H1 (cell line): ENCODE measurements around the gene PGP. TPM values are rescaled to one million over a fixed set of nuclear protein-coding genes. Genes with fewer than 3 reads are reported as not detected.

Experiments
- CTCF ChIA-PET: fragments of 300-600 bp; sonication (Branson Sonifier 250); formaldehyde crosslinking; loops from one replicate; lab custom pipeline; 2021; ENCODE audit not compliant: partially characterized antibody; lab: Charles Lee
- POLR2A ChIA-PET: fragments of 300-600 bp; sonication (Branson Sonifier 250); formaldehyde crosslinking; loops from one replicate; lab custom pipeline; 2021; ENCODE audit warnings: inconsistent platforms; ENCODE audit not compliant: partially characterized antibody; lab: Charles Lee
- DNase-seq, 2 experiments: peaks; one replicate each; pipeline versions ENCODE4 v3.0.0 to v3.0.0-alpha.2; 2010 to 2022; ENCODE audit warnings: low spot score in 2 of 2, low read depth in 1 of 2, mixed read lengths in 1 of 2
- FAIRE-seq: peaks from 2 replicates; lab custom pipeline; 2011; peaks lifted over from hg19 to GRCh38; lab: Jason Lieb, UNC
- H2AFZ ChIP-seq: 2 replicates; pipeline ENCODE4 v1.8.1; 2012; ENCODE audit warnings: low read length, inconsistent platforms
- H2AK5ac ChIP-seq: 2 replicates; pipeline ENCODE4 v1.6.1; 2013; ENCODE audit warnings: low read depth, low read length
- H2BK120ac ChIP-seq: replicated peaks from 2 replicates; pipeline ENCODE3; 2013; ENCODE audit warnings: low read depth, low read length, inconsistent platforms
- H2BK12ac ChIP-seq: 2 replicates; pipeline ENCODE4 v1.6.1; 2013; ENCODE audit warnings: low read depth, low read length
- H2BK15ac ChIP-seq: 2 replicates; pipeline ENCODE4 v1.6.1; 2013; ENCODE audit warnings: low read length
- H2BK20ac ChIP-seq: 2 replicates; pipeline ENCODE4 v1.6.1; 2013; ENCODE audit warnings: low read length
- H2BK5ac ChIP-seq: 2 replicates; pipeline ENCODE4 v1.6.1; 2013; ENCODE audit warnings: low read depth, low read length
- H3K14ac ChIP-seq: 2 replicates; pipeline ENCODE4 v1.6.1; 2013; ENCODE audit warnings: inconsistent platforms; ENCODE audit not compliant: insufficient read length
- H3K18ac ChIP-seq: 2 replicates; pipeline ENCODE4 v1.6.1; 2013; ENCODE audit warnings: low read length; ENCODE audit errors: extremely low read depth
- H3K23ac ChIP-seq: 2 replicates; pipeline ENCODE4 v1.6.1; 2013; ENCODE audit warnings: inconsistent platforms; ENCODE audit not compliant: insufficient read length
- H3K23me2 ChIP-seq: 2 replicates; pipeline ENCODE4 v1.6.1; 2013; ENCODE audit warnings: low read depth, low read length
- H3K27ac ChIP-seq: 2 replicates; pipeline ENCODE4 v1.6.1; 2011; ENCODE audit warnings: low read depth, low read length, inconsistent platforms
- H3K27me3 ChIP-seq, 4 experiments: replicated peaks in 1 of 4; 1 replicate in 1 of 4; 2 replicates in 3 of 4; pipeline versions ENCODE4 v1.6.1 to v1.8.1; 2011 to 2013; ENCODE audit warnings: low read length in 3 of 4, mild to moderate bottlenecking in 3 of 4, inconsistent platforms in 2 of 4, mixed read lengths in 2 of 4, moderate library complexity in 1 of 4; ENCODE audit not compliant: control insufficient read depth in 3 of 4, insufficient read depth in 3 of 4; ENCODE audit errors: extremely low read depth in 1 of 4
- H3K36me3 ChIP-seq, 4 experiments: 2 replicates each; pipeline versions ENCODE4 v1.6.1 to v1.8.1; 2011 to 2013; ENCODE audit warnings: mild to moderate bottlenecking in 4 of 4, low read length in 3 of 4, moderate library complexity in 2 of 4, control low read depth in 1 of 4, inconsistent platforms in 1 of 4; ENCODE audit not compliant: insufficient read depth in 4 of 4, control insufficient read depth in 2 of 4
- H3K4ac ChIP-seq: replicated peaks from 2 replicates; pipeline ENCODE3; 2013; ENCODE audit warnings: low read length, low read depth, mixed read lengths, inconsistent platforms; ENCODE audit not compliant: insufficient read length
- H3K4me1 ChIP-seq, 4 experiments: replicated peaks in 1 of 4; 1 replicate in 1 of 4; 2 replicates in 3 of 4; pipeline versions ENCODE4 v1.6.1 to v1.8.1; 2011 to 2013; ENCODE audit warnings: low read length in 3 of 4, inconsistent platforms in 2 of 4, mixed read lengths in 1 of 4; ENCODE audit not compliant: insufficient read depth in 4 of 4, control insufficient read depth in 3 of 4
- H3K4me2 ChIP-seq, 2 experiments: 2 replicates each; pipeline versions ENCODE4 v1.6.1 to v1.8.1; 2011 to 2013; ENCODE audit warnings: low read depth in 2 of 2, low read length in 2 of 2, control low read depth in 1 of 2, inconsistent platforms in 1 of 2, mild to moderate bottlenecking in 1 of 2; ENCODE audit not compliant: insufficient read depth in 1 of 2
- H3K4me3 ChIP-seq, 4 experiments: fragments of 200-600, 300-600 bp in 1 of 4; sonication (generic), shearing (Covaris generic), sonication (Bioruptor Twin) in 1 of 4; 2 replicates each; pipeline versions ENCODE4 v1.5.1 to v1.8.1; 2011 to 2016; ENCODE audit warnings: low read length in 4 of 4, low read depth in 3 of 4, control low read depth in 2 of 4, inconsistent platforms in 2 of 4, mild to moderate bottlenecking in 2 of 4, mixed read lengths in 1 of 4, moderate library complexity in 1 of 4; ENCODE audit not compliant: insufficient read depth in 2 of 4; ENCODE audit errors: extremely low read depth in 1 of 4
- H3K56ac ChIP-seq: replicated peaks from 2 replicates; pipeline ENCODE3; 2013; ENCODE audit warnings: low read depth, mild to moderate bottlenecking, mixed read lengths, low read length, inconsistent platforms; ENCODE audit not compliant: insufficient read length
- H3K79me1 ChIP-seq: 2 replicates; pipeline ENCODE4 v1.6.1; 2013; ENCODE audit warnings: low read depth, low read length, control low read depth
- H3K79me2 ChIP-seq, 2 experiments: 2 replicates each; pipeline versions ENCODE4 v1.6.1 to v1.8.1; 2012 to 2013; ENCODE audit warnings: low read length in 2 of 2, mild to moderate bottlenecking in 2 of 2, inconsistent platforms in 1 of 2; ENCODE audit not compliant: insufficient read depth in 2 of 2, control insufficient read depth in 1 of 2
- H3K9ac ChIP-seq, 4 experiments: replicated peaks in 1 of 4; 1 replicate in 1 of 4; 2 replicates in 3 of 4; pipeline versions ENCODE4 v1.6.1 to v1.8.1; 2011 to 2013; ENCODE audit warnings: low read depth in 3 of 4, low read length in 3 of 4, control low read depth in 2 of 4, mild to moderate bottlenecking in 2 of 4, moderate library complexity in 2 of 4, inconsistent platforms in 1 of 4; ENCODE audit errors: extremely low read depth in 1 of 4
- H3K9me3 ChIP-seq, 2 experiments: 2 replicates each; pipeline versions ENCODE4 v1.6.1 to v1.8.1; 2012 to 2013; ENCODE audit warnings: mild to moderate bottlenecking in 2 of 2, moderate library complexity in 2 of 2, control low read depth in 1 of 2, inconsistent platforms in 1 of 2, low read depth in 1 of 2, low read length in 1 of 2, mixed read lengths in 1 of 2; ENCODE audit not compliant: insufficient read depth in 2 of 2
- H4K20me1 ChIP-seq, 2 experiments: replicated peaks in 1 of 2; 2 replicates each; pipeline versions ENCODE3 to v1.8.1; 2011 to 2013; ENCODE audit warnings: inconsistent platforms in 2 of 2, low read length in 2 of 2, mild to moderate bottlenecking in 1 of 2; ENCODE audit not compliant: insufficient read depth in 2 of 2, control insufficient read depth in 1 of 2
- H4K5ac ChIP-seq: 2 replicates; pipeline ENCODE4 v1.6.1; 2013; ENCODE audit warnings: low read length, low read depth, mixed read lengths, inconsistent platforms; ENCODE audit not compliant: insufficient read length
- H4K8ac ChIP-seq: 2 replicates; pipeline ENCODE4 v1.8.0; 2013; ENCODE audit warnings: mild to moderate bottlenecking, moderate library complexity, low read length, inconsistent platforms; ENCODE audit not compliant: insufficient read depth; ENCODE audit errors: extremely low read depth
- H4K91ac ChIP-seq: replicated peaks from 2 replicates; pipeline ENCODE3; 2013; ENCODE audit warnings: low read length, mixed read lengths, inconsistent platforms; ENCODE audit not compliant: insufficient read length
- ATF3 ChIP-seq: IDR thresholded peaks from 2 replicates; pipeline ENCODE4 v1.6.1; 2011; ENCODE audit warnings: low read depth, mild to moderate bottlenecking, low read length; ENCODE audit not compliant: insufficient read depth
- CHD2 ChIP-seq: IDR thresholded peaks from 2 replicates; pipeline ENCODE4 v1.6.1; 2012; ENCODE audit warnings: low read length, improper control_type of control experiment
- CTBP2 ChIP-seq: IDR thresholded peaks from 2 replicates; pipeline ENCODE4 v1.7.0; 2011; ENCODE audit warnings: borderline replicate concordance, mild to moderate bottlenecking, moderate library complexity, mixed read lengths, low read length; ENCODE audit not compliant: insufficient read depth, insufficient read length
- EZH2 ChIP-seq: fragments of 200-600 bp; sonication (generic); IDR thresholded peaks from 2 replicates; pipeline ENCODE4 v1.7.1; 2012; ENCODE audit warnings: low read depth, mild to moderate bottlenecking, moderate library complexity, low read length, inconsistent platforms; ENCODE audit not compliant: severe bottlenecking
- GTF2F1 ChIP-seq: IDR thresholded peaks from 2 replicates; pipeline ENCODE4 v1.6.1; 2012; ENCODE audit warnings: low read depth, low read length, improper control_type of control experiment, borderline replicate concordance
- TEAD4 ChIP-seq: IDR thresholded peaks from 2 replicates; pipeline ENCODE4 v1.6.1; 2012; ENCODE audit warnings: low read depth, low read length, inconsistent platforms, mixed read lengths
- YY1 ChIP-seq: IDR thresholded peaks from 2 replicates; pipeline ENCODE4 v1.6.1; 2011; ENCODE audit warnings: low read depth, mild to moderate bottlenecking, low read length
- ZNF274 ChIP-seq: IDR thresholded peaks from 2 replicates; pipeline ENCODE4 v1.7.0; 2012; ENCODE audit warnings: low read length, borderline replicate concordance; ENCODE audit errors: extremely low read depth
- WGBS, 2 experiments: shearing (Covaris generic) in 1 of 2; methylation state at CpG; one replicate each; pipeline versions ENCODE4 v1.1.6 to v1.1.7; 2013 to 2015; ENCODE audit warnings: low lambda C conversion rate in 2 of 2, mixed read lengths in 2 of 2, inconsistent platforms in 1 of 2, low coverage in 1 of 2, missing lambda C conversion rate in 1 of 2; ENCODE audit not compliant: insufficient replicate concordance in 2 of 2, insufficient coverage in 1 of 2, insufficient read length in 1 of 2; ENCODE audit errors: extremely low coverage in 1 of 2, missing lambda C conversion rate in 1 of 2; 5-methylcytosine and 5-hydroxymethylcytosine counted together
- polyA plus RNA-seq, 7 experiments: library from polyadenylated mRNA; depleted of rRNA in 3 of 7; stranded (reverse) in 5 of 7; unstranded in 2 of 7; fragments of >200 nt in 5 of 7; fragments of 200-250 nt in 2 of 7; gene quantifications; 1 replicate in 5 of 7; 2 replicates in 1 of 7; 4 replicates in 1 of 7; pipeline versions ENCODE4 v1.2.1 to v1.2.3, GENCODE V29; 2011 to 2013; ENCODE audit warnings: missing spikeins in 2 of 7, mixed read lengths in 2 of 7
- total RNA-seq: library from RNA; stranded (reverse); fragmentation: NEBNext Ultra II Directional; extraction: Animal tissue kit (Norgen Biotek cat#: 25700); gene quantifications from 2 replicates; pipeline ENCODE4 v1.2.1, GENCODE V29; 2021

Gene PGP
- total and polyA plus RNA-seq, 2 of the 8 experiments (the other 6 are each of a cell fraction or from before 2014, with no cell fraction given), result 30.9 to 55.9 TPM

GRCh38 chr16:2183671-2184070 is 31.0 kb downstream of the PGP start:
- Histone ChIP-seq H2BK20ac (no peak overlapping the region), H4K91ac (no peak overlapping the region), H3K23me2 (peaks cover 2% of the 10 kb centered on the region; the same call in 1 of the 2 replicates), H2BK5ac (no peak overlapping the region), H3K14ac (no peak overlapping the region), H4K20me1 (peaks cover 0 to 6% of the 10 kb centered on the region in 2 experiments), H3K4me2 (no peak overlapping the region), H4K5ac (no peak overlapping the region), H3K4me3 (no peak overlapping the region), H4K8ac (no peak overlapping the region), H3K27ac (no peak overlapping the region), H2AFZ (no peak overlapping the region), H2BK12ac (no peak overlapping the region), H3K4ac (no peak overlapping the region), H3K27me3 (no peaks in the 10 kb centered on the region; a peak in 1 of 7 replicates), H3K79me2 (no peaks in the 10 kb centered on the region), H2AK5ac (no peak overlapping the region), H3K9me3 (no peaks in the 10 kb centered on the region), H3K18ac (no peak overlapping the region), H3K56ac (no peak overlapping the region), H3K23ac (no peak overlapping the region), H3K79me1 (no peaks in the 10 kb centered on the region), H3K9ac (no peak overlapping the region), H2BK15ac (no peak overlapping the region), H3K36me3 (peaks cover 0 to 4% (median 0%) of the 10 kb centered on the region in 4 experiments; a peak in 1 of 8 replicates), H2BK120ac (no peak overlapping the region), H3K4me1 (peaks cover 0 to 7% (median 2%) of the 10 kb centered on the region in 4 experiments; a peak in 4 of 7 replicates)
- 96% methylated on average over 29 of the region's 30 CpGs; no CpG with 5 or more reads in 1 of the 2 experiments for WGBS, 2 experiments
- DNase-seq, result no peak
- ChIA-PET POLR2A (interaction anchor here (0.6 to 4.9 kb wide), 10 partner anchors 9 to 158 kb away, joined by 3 to 17 read pairs (median 3); partner anchors contain the start of genes NHERF2, PGP and TRAF7), CTCF (interaction anchor here (0.5 to 0.8 kb wide), 2 partner anchors 11 to 128 kb away, joined by 3 to 4 read pairs; no protein-coding TSS in a partner anchor)
- no peak for FAIRE-seq
- TF ChIP-seq CHD2, result no peak
- TF ChIP-seq ATF3, result no peak
- TF ChIP-seq TEAD4, result no peak
- no peak for TF ChIP-seq GTF2F1
- TF ChIP-seq EZH2, result no peak
- TF ChIP-seq CTBP2, result no peak
- no peak for TF ChIP-seq ZNF274
- no peak for TF ChIP-seq YY1
